ENCODE measurements around the gene GAA. TPM values are rescaled to one million over a fixed set of nuclear protein-coding genes. Genes with fewer than 3 reads are reported as not detected.

Gene GAA
- total RNA-seq, 4 donors from 2014 or later = 42.1 to 131 (median 83.2) TPM

DNA sequence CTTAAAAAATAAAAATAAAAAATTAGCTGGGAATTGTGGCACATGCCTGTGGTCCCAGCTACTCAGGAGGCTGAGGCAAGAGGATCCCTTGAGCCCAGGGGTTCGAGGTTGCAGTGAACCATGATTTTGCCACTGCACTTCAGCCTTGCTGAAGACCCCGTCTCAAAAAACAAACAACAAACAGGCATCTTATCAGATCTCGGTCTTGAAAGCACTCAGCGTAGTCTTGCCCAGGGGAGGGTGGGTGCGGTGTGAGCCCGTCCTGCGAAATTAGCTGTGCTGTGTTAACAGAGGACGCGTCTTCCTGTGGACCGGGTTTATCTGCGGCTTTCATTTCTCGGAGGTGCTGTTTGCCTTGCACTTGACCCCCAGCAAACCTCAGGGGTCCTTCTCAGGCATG is 5.4 kb downstream of the GAA start:
- H3K27me3 ChIP-seq = no peaks in the 10 kb centered on the region
- WGBS, 2 donors = 79 to 80% methylated on average over 12 of the region's 12 CpGs
- no peak for DNase-seq
- H3K27ac ChIP-seq = no peak overlapping the region
- intact Hi-C loops (cut with DNase I) = loop anchor here (5.0 kb wide), 1 partner anchor 36 kb away; no protein-coding TSS in a partner anchor
- H3K4me1 ChIP-seq = peaks cover 7 to 20% of the 10 kb centered on the region in 2 donors
- no peak overlapping the region for H3K4me3 ChIP-seq (replicated peaks in 1 of 3)
- TF ChIP-seq, protein P1, sequence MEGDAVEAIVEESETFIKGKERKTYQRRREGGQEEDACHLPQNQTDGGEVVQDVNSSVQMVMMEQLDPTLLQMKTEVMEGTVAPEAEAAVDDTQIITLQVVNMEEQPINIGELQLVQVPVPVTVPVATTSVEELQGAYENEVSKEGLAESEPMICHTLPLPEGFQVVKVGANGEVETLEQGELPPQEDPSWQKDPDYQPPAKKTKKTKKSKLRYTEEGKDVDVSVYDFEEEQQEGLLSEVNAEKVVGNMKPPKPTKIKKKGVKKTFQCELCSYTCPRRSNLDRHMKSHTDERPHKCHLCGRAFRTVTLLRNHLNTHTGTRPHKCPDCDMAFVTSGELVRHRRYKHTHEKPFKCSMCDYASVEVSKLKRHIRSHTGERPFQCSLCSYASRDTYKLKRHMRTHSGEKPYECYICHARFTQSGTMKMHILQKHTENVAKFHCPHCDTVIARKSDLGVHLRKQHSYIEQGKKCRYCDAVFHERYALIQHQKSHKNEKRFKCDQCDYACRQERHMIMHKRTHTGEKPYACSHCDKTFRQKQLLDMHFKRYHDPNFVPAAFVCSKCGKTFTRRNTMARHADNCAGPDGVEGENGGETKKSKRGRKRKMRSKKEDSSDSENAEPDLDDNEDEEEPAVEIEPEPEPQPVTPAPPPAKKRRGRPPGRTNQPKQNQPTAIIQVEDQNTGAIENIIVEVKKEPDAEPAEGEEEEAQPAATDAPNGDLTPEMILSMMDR (IDR thresholded peaks at IDR 0.05) = no peak
- H3K9me3 ChIP-seq = no peaks in the 10 kb centered on the region
- H3K36me3 ChIP-seq = no peaks in the 10 kb centered on the region

DNA sequence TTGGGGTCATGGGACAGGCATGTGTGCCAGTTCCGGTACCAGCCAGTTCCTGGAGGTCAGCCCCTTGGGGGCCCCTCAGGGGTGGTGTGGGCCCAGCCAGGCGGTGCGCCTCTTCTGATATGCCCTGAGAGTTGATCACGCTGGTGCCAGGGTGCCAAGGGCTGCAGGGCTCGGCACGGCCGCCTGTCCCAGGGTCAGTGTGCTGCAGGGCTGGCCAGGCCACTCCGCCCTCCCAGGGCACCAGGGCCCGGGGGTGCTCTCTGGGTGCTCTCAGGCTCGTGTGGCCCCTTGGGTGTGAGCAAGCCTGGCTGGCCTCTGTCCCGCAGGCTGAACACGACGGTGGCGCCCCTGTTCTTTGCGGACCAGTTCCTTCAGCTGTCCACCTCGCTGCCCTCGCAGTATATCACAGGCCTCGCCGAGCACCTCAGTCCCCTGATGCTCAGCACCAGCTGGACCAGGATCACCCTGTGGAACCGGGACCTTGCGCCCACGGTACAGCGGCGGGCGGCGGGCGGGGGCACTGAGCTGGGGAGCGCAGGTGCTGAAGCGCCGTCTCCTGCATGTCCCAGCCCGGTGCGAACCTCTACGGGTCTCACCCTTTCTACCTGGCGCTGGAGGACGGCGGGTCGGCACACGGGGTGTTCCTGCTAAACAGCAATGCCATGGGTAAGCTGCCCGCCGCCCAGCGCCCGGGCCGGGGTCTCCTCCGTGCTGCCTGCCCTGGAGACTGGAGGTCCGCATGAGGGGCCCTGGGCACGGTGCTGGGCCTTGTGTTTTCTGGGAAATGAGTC is 6.0 kb downstream of the GAA start:
- TF ChIP-seq POLR2A (IDR thresholded peaks at IDR 0.05) = no peak
- TF ChIP-seq, protein P1 (IDR thresholded peaks at IDR 0.05) = no peak
- Histone ChIP-seq H3K4me3 (replicated peaks in 1 of 3) (no peak overlapping the region), H3K36me3 (no peaks in the 10 kb centered on the region), H3K27me3 (no peaks in the 10 kb centered on the region), H3K9me3 (no peaks in the 10 kb centered on the region), H3K27ac (no peak overlapping the region), H3K4me1 (peaks cover under 1 to 13% of the 10 kb centered on the region in 2 donors)
- intact Hi-C loops (cut with DNase I) = loop anchor here (5.0 kb wide), 1 partner anchor 35 kb away; no protein-coding TSS in a partner anchor
- DNase-seq = peak in 1 of 2 donors; percentile 1
- WGBS, 2 donors = 88 to 100% methylated on average over 1 to 38 of the region's 46 CpGs

DNA sequence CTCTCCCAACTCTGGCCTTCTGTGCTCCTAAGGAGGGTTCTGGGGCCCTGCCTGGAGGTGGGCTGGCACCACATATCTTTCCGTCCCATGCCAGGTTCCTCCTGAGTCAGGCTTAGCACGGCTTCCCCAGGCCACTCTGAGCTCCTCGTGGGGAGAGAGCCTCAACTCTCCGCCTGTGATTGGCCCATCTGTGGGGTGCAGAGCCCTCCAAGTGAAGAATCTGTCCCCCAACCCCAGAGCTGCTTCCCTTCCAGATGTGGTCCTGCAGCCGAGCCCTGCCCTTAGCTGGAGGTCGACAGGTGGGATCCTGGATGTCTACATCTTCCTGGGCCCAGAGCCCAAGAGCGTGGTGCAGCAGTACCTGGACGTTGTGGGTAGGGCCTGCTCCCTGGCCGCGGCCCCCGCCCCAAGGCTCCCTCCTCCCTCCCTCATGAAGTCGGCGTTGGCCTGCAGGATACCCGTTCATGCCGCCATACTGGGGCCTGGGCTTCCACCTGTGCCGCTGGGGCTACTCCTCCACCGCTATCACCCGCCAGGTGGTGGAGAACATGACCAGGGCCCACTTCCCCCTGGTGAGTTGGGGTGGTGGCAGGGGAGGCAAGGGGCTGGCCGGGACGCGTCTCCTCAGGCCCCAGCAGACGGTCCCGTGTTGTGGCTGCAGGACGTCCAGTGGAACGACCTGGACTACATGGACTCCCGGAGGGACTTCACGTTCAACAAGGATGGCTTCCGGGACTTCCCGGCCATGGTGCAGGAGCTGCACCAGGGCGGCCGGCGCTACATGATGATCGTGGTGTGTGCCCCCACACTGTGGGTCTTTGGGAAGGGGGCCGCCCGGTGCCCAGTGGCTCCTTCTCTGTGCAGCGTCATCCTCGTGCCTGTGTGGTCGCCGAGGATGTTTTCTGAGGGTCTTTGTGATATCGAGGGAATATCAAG is 6.9 kb downstream of the GAA start:
- no peaks in the 10 kb centered on the region for H3K9me3 ChIP-seq
- H3K36me3 ChIP-seq = no peaks in the 10 kb centered on the region
- H3K27ac ChIP-seq = no peak overlapping the region
- no peak overlapping the region for H3K4me3 ChIP-seq (replicated peaks in 1 of 3)
- 88 to 93% methylated on average over 31 to 33 of the region's 40 CpGs for WGBS, 2 donors
- H3K4me1 ChIP-seq = peaks cover 0 to 9% of the 10 kb centered on the region in 2 donors
- intact Hi-C loops (cut with DNase I) = loop anchor here (5.0 kb wide), 1 partner anchor 34 kb away; no protein-coding TSS in a partner anchor
- H3K27me3 ChIP-seq = no peaks in the 10 kb centered on the region
- TF ChIP-seq, protein P1 (IDR thresholded peaks at IDR 0.05) = no peak
- no peak for TF ChIP-seq POLR2A (IDR thresholded peaks at IDR 0.05)
- DNase-seq = peak in 1 of 2 donors; percentile 1

DNA sequence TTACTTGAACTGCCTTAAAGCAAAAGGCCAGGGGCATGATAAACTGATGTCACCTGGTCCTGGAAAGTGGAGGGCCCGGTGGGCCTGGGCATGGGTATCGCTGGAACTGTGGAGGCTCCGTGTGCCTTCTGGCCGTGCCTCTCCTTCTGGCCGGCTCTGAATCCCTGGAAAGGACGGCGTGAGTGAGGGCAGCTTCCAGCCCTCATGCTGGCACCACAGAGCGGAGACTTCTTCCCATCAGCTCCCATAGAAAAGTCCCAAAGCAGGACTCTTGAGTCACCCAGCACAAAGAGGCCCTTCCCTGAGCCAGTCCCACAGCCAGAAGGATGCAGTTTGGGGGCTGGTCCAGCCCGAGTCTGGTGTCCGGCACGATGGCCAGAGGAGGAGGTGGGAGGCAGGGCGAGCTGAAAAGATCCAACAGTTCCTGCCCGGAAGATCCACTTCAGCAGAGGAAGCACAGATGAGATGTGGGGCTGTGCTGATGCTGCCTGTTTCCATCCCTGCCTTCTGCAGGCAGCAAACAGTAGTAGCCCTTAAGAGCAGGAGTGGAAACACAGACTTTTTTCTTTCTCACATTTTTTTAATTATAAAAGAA is 7.8 kb downstream of the GAA start:
- Histone ChIP-seq H3K27me3 (no peaks in the 10 kb centered on the region), H3K4me3 (replicated peaks in 1 of 3) (no peak overlapping the region), H3K4me1 (peaks cover 0 to 7% of the 10 kb centered on the region in 2 donors), H3K27ac (no peak overlapping the region), H3K9me3 (no peaks in the 10 kb centered on the region), H3K36me3 (no peaks in the 10 kb centered on the region)
- peak in 1 of 2 donors; percentile 1 for DNase-seq
- TF ChIP-seq, protein P1 (IDR thresholded peaks at IDR 0.05) = no peak
- no peak for TF ChIP-seq POLR2A (IDR thresholded peaks at IDR 0.05)
- intact Hi-C loops (cut with DNase I) = loop anchor here (5.0 kb wide), 1 partner anchor 33 kb away; no protein-coding TSS in a partner anchor
- WGBS, 2 donors = 85 to 91% methylated on average over 12 to 13 of the region's 13 CpGs
